ENCODE measurements around the gene ZIC5. TPM values are rescaled to one million over a fixed set of nuclear protein-coding genes. Genes with fewer than 3 reads are reported as not detected.

ZIC5 gene
- total RNA-seq (2021; ENCODE audit: unreplicated experiment): 5.2 TPM
- polyA plus RNA-seq (2012; ENCODE audit: insufficient read length): 2.8 TPM
- Bru-seq, nascent RNA: percentile 70 among the genes with signal in this experiment
- BruChase-seq, experiment 1, labeled RNA remaining after a 2-hour chase: percentile 87 among the genes with signal in this experiment
- percentile 71 among the genes with signal in this experiment for BruChase-seq, experiment 2, labeled RNA remaining after a 6-hour chase
- long read RNA-seq, full-length matches to known transcripts: 1 of 12 reads
- long read RNA-seq, partial matches to known transcripts: 0 of 12 reads
- long read RNA-seq, other reads (novel, unspliced or antisense): 11 of 12 reads

- DNase-seq (ENCODE audit: low read depth, low spot score): no peak
- peaks cover 10% of the 10 kb centered on the region for H3K4me1 ChIP-seq (ENCODE audit: control insufficient read depth, insufficient read depth, low read length)
- no TSS peak for BruUV-seq (replicated peaks)
- H3K27me3 ChIP-seq (ENCODE audit: control insufficient read depth, insufficient read depth, low read length): no peaks in the 10 kb centered on the region
- in situ Hi-C loops (cut with HindIII; ENCODE audit: low pct_unique_long_range_greater_than_20kb, low sequenced_read_pairs): no loop called here
- H3K36me3 ChIP-seq (ENCODE audit: control insufficient read depth, insufficient read depth, low read length): no peaks in the 10 kb centered on the region; the same call in 1 of the 2 replicates
- ChIA-PET CTCF (no interaction called here), POLR2A (no interaction called here)
- ATAC-seq: no peak
- intact Hi-C loops (cut with micrococcal nuclease; ENCODE audit: unreplicated experiment): no loop called here
- peak within 1 kb of the TSS; percentile 66 for H3K27ac ChIP-seq (ENCODE audit: low read length)
- no peaks in the 10 kb centered on the region for H3K9me3 ChIP-seq (ENCODE audit: control insufficient read depth, insufficient read depth, low read depth, low read length)
- H3K4me3 ChIP-seq (ENCODE audit: low read depth in 2 of 2, low read length in 2 of 2): peak within 1 kb of the TSS; percentile 44 to 45
- TF ChIP-seq TCF7L2 (IDR thresholded peaks at IDR 0.05; ENCODE audit: low read depth, low read length): no peak
- no peak; the same call in 1 of the 2 replicates for TF ChIP-seq POLR2AphosphoS5 (IDR thresholded peaks at IDR 0.05; ENCODE audit: low read depth, low read length)
- no peak for TF ChIP-seq CTCF (IDR thresholded peaks at IDR 0.05)
- TF ChIP-seq, protein P1, sequence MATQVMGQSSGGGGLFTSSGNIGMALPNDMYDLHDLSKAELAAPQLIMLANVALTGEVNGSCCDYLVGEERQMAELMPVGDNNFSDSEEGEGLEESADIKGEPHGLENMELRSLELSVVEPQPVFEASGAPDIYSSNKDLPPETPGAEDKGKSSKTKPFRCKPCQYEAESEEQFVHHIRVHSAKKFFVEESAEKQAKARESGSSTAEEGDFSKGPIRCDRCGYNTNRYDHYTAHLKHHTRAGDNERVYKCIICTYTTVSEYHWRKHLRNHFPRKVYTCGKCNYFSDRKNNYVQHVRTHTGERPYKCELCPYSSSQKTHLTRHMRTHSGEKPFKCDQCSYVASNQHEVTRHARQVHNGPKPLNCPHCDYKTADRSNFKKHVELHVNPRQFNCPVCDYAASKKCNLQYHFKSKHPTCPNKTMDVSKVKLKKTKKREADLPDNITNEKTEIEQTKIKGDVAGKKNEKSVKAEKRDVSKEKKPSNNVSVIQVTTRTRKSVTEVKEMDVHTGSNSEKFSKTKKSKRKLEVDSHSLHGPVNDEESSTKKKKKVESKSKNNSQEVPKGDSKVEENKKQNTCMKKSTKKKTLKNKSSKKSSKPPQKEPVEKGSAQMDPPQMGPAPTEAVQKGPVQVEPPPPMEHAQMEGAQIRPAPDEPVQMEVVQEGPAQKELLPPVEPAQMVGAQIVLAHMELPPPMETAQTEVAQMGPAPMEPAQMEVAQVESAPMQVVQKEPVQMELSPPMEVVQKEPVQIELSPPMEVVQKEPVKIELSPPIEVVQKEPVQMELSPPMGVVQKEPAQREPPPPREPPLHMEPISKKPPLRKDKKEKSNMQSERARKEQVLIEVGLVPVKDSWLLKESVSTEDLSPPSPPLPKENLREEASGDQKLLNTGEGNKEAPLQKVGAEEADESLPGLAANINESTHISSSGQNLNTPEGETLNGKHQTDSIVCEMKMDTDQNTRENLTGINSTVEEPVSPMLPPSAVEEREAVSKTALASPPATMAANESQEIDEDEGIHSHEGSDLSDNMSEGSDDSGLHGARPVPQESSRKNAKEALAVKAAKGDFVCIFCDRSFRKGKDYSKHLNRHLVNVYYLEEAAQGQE (IDR thresholded peaks at IDR 0.05; ENCODE audit: insufficient read depth in 1 of 2, low read depth in 2 of 2, low read length in 1 of 2): no peak
- TF ChIP-seq SIN3A (IDR thresholded peaks at IDR 0.05; ENCODE audit: borderline replicate concordance, insufficient read depth, low read depth, low read length): no peak
Measured at GRCh38 chr13:99971576-99972189, at the start of gene ZIC5. TSS of gene ZIC5 (minus strand) at chr13:99971767. CDS start at chr13:99971603, 164 bp downstream.

GRCh38 chr13:100019780-100020356, 48.3 kb upstream of the ZIC5 start:
- no TSS peak for BruUV-seq (replicated peaks)
- CTCF ChIA-PET: no interaction called here
- H3K27ac ChIP-seq (ENCODE audit: low read length): no peak overlapping the region
- ATAC-seq: no peak
- POLR2A ChIA-PET: no interaction called here
- no peaks in the 10 kb centered on the region for H3K4me1 ChIP-seq (ENCODE audit: control insufficient read depth, insufficient read depth, low read length)
- no peaks in the 10 kb centered on the region for H3K9me3 ChIP-seq (ENCODE audit: control insufficient read depth, insufficient read depth, low read depth, low read length)
- no peaks in the 10 kb centered on the region for H3K36me3 ChIP-seq (ENCODE audit: control insufficient read depth, insufficient read depth, low read length)
- TF ChIP-seq, protein P1 (IDR thresholded peaks at IDR 0.05; ENCODE audit: insufficient read depth in 1 of 2, low read depth in 2 of 2, low read length in 1 of 2): no peak
- TF ChIP-seq SIN3A (IDR thresholded peaks at IDR 0.05; ENCODE audit: borderline replicate concordance, insufficient read depth, low read depth, low read length) (no peak), POLR2AphosphoS5 (IDR thresholded peaks at IDR 0.05; ENCODE audit: low read depth, low read length) (no peak), CTCF (IDR thresholded peaks at IDR 0.05) (no peak), TCF7L2 (IDR thresholded peaks at IDR 0.05; ENCODE audit: low read depth, low read length) (no peak)
- no peaks in the 10 kb centered on the region for H3K27me3 ChIP-seq (ENCODE audit: control insufficient read depth, insufficient read depth, low read length)
- in situ Hi-C loops (cut with HindIII; ENCODE audit: low pct_unique_long_range_greater_than_20kb, low sequenced_read_pairs) (no loop called here), intact Hi-C loops (cut with micrococcal nuclease; ENCODE audit: unreplicated experiment) (no loop called here)
- no peak overlapping the region for H3K4me3 ChIP-seq (ENCODE audit: low read depth in 2 of 2, low read length in 2 of 2)
- DNase-seq (ENCODE audit: low read depth, low spot score): no peak
